T-helper 2 cell treated with Interferon-gamma antibody and Interleukin-4, amounts not matched to agents 100 ng/mL and 5 ng/mL, for 36 hours (primary cell): ENCODE results near the gene CNN3. TPM values are rescaled to one million over a fixed set of nuclear protein-coding genes. Genes with fewer than 3 reads are reported as not detected.

Experiments used
- intact Hi-C: fragments of 100-400 bp; cut with micrococcal nuclease; formaldehyde crosslinking; loops from one replicate; pipeline ENCODE4 v1.15.1; 2023
- total RNA-seq: library from RNA; stranded (reverse); gene quantifications from 2 replicates; pipeline ENCODE4 v1.2.3, GENCODE V29; 2022

Gene CNN3
- total RNA-seq, 1 donor from 2014 or later: 2.3 TPM

- intact Hi-C loops: loop anchor here (10.0 kb wide), 1 partner anchor 58 kb away; no protein-coding TSS in a partner anchor
These were observed 34.2 kb downstream of the CNN3 start for GRCh38 chr1:94892604-94893254.

GRCh38 chr1:94888201-94888600 lies 38.7 kb downstream of the CNN3 start:
- intact Hi-C loops: no loop called here

- intact Hi-C loops: no loop called here
These were observed 39.2 kb downstream of the CNN3 start for GRCh38 chr1:94887603-94888171.

- intact Hi-C loops: no loop called here
These were observed 39.8 kb downstream of the CNN3 start for GRCh38 chr1:94887106-94887505.

GRCh38 chr1:94886361-94886760 lies 40.5 kb downstream of the CNN3 start:
- intact Hi-C loops: no loop called here

- intact Hi-C loops: no loop called here
These were observed 42.4 kb downstream of the CNN3 start for GRCh38 chr1:94884507-94884906.

GRCh38 chr1:94884106-94884505 lies 42.8 kb downstream of the CNN3 start:
- intact Hi-C loops: no loop called here

- intact Hi-C loops: no loop called here
These were observed 43.2 kb downstream of the CNN3 start for GRCh38 chr1:94883691-94884090.

GRCh38 chr1:94878329-94878728 lies 48.6 kb downstream of the CNN3 start:
- intact Hi-C loops: no loop called here

GRCh38 chr1:94876362-94876761 lies 50.5 kb downstream of the CNN3 start:
- intact Hi-C loops: no loop called here

- intact Hi-C loops: no loop called here
These were observed 51.1 kb downstream of the CNN3 start for GRCh38 chr1:94875794-94876193.

- intact Hi-C loops: no loop called here
These were observed 52.5 kb downstream of the CNN3 start for GRCh38 chr1:94874423-94874822.

GRCh38 chr1:94873520-94874351 lies 53.2 kb downstream of the CNN3 start:
- intact Hi-C loops: no loop called here

GRCh38 chr1:94872771-94873495 lies 54.0 kb downstream of the CNN3 start:
- intact Hi-C loops: no loop called here

GRCh38 chr1:94871031-94871430 lies 55.9 kb downstream of the CNN3 start:
- intact Hi-C loops: no loop called here

GRCh38 chr1:94866164-94866807 lies 60.6 kb downstream of the CNN3 start:
- intact Hi-C loops: no loop called here

- intact Hi-C loops: no loop called here
These were observed 61.5 kb downstream of the CNN3 start for GRCh38 chr1:94865360-94865759.

GRCh38 chr1:94864821-94865220 lies 62.1 kb downstream of the CNN3 start:
- intact Hi-C loops: no loop called here

- intact Hi-C loops: no loop called here
These were observed 63.0 kb downstream of the CNN3 start for GRCh38 chr1:94863919-94864318.

GRCh38 chr1:94863297-94863911 lies 63.5 kb downstream of the CNN3 start:
- intact Hi-C loops: no loop called here

- intact Hi-C loops: no loop called here
These were observed 64.2 kb downstream of the CNN3 start for GRCh38 chr1:94862718-94863117.
